Motor neuron (in vitro differentiated cells): Measurements from ENCODE around the gene NTPCR. TPM values are rescaled to one million over a fixed set of nuclear protein-coding genes. Genes with fewer than 3 reads are reported as not detected.

Experiments used
- ATAC-seq, 8 experiments: fragments of 200-7000 bp; cut with Tn5 transposase; replicated peaks in 6 of 8; 2 replicates each; pipeline ENCODE4 v1.8.0; 2021; ENCODE audit warnings: mild to moderate bottlenecking in 8 of 8, moderate library complexity in 8 of 8
- H3K27ac ChIP-seq, 2 donors: fragments of 250-450 bp; sonication (Bioruptor Pico); 2 replicates each; pipeline ENCODE4 v1.9.0; 2021; ENCODE audit warnings: antibody characterized with exemption in 2 of 2, mild to moderate bottlenecking in 2 of 2, moderate library complexity in 1 of 2
- H3K4me1 ChIP-seq, 2 donors: fragments of 250-450 bp; sonication (Bioruptor Pico); replicated peaks in 1 of 2; 2 replicates each; pipeline ENCODE4 v1.6.1; 2021; ENCODE audit warnings: antibody characterized with exemption in 2 of 2, mild to moderate bottlenecking in 2 of 2, moderate library complexity in 1 of 2
- H3K4me3 ChIP-seq, 5 donors: fragments of 250-450 bp; sonication (Bioruptor Pico); 2 replicates each; pipeline ENCODE4 v1.9.0; 2021; ENCODE audit warnings: antibody characterized with exemption in 5 of 5, mild to moderate bottlenecking in 5 of 5, moderate library complexity in 4 of 5
- WGBS, 10 experiments: fragments of 450-650 bp; shearing (Covaris generic); methylation state at CpG; one replicate each; pipeline ENCODE4 v1.0.0; 2022; 5-methylcytosine and 5-hydroxymethylcytosine counted together
- in situ Hi-C, 9 experiments: fragments of 400-800 bp; cut with MboI; loops; one replicate each; pipeline ENCODE4 v1.15.0; 2021; ENCODE audit warnings: low sequenced_read_pairs in 9 of 9, low pct_unique_long_range_greater_than_20kb in 2 of 9; ENCODE audit not compliant: unreplicated experiment in 9 of 9
- total RNA-seq, 8 experiments: library from RNA; unstranded; fragments of 300-600 nt; gene quantifications; 2 replicates each; pipeline versions ENCODE4 v1.2.3 to v1.2.4, GENCODE V29; 2022

NTPCR gene
- total RNA-seq, 8 experiments from 2014 or later: 37.7 to 81.4 (median 50.7) TPM

GRCh38 chr1:232952514-232953499, 2.4 kb downstream of the NTPCR start:
- ATAC-seq: peak in 7 of 8 experiments; percentile 21 to 71 (median 36)
- no peak overlapping the region for H3K27ac ChIP-seq
- H3K4me1 ChIP-seq: peaks cover 27 to 30% of the 10 kb centered on the region in 2 donors
- WGBS, 10 experiments: 0 to 100% (median 88%) methylated on average over 1 to 2 of the region's 2 CpGs; no CpG with 5 or more reads in 1 of the 10 experiments
- in situ Hi-C loops: loop anchor here in 4 of 9 experiments (25.0 kb wide), 1 partner anchor 316 kb away; the partner anchor contains the start of gene SIPA1L2 (in 4 of the 4)
- H3K4me3 ChIP-seq: no peak overlapping the region

- Histone ChIP-seq H3K27ac (no peak overlapping the region), H3K4me3 (no peak overlapping the region), H3K4me1 (peaks cover 24 to 26% of the 10 kb centered on the region in 2 donors)
- 55 to 100% (median 94%) methylated on average over 2 to 4 of the region's 4 CpGs for WGBS, 10 experiments
- in situ Hi-C loops: loop anchor here in 4 of 9 experiments (25.0 kb wide), 1 partner anchor 317 kb away; the partner anchor contains the start of gene SIPA1L2 (in 4 of the 4)
- ATAC-seq: no peak
These were observed 4.4 kb downstream of the NTPCR start for GRCh38 chr1:232954594-232955365.

GRCh38 chr1:232956081-232956480, 5.7 kb downstream of the NTPCR start:
- H3K27ac ChIP-seq: no peak overlapping the region
- peaks cover 22 to 25% of the 10 kb centered on the region in 2 donors for H3K4me1 ChIP-seq
- ATAC-seq: no peak
- 77 to 100% (median 95%) methylated on average over 3 to 6 of the region's 6 CpGs; no CpG with 5 or more reads in 2 of the 10 experiments for WGBS, 10 experiments
- no peak overlapping the region for H3K4me3 ChIP-seq
- in situ Hi-C loops: loop anchor here in 4 of 9 experiments (25.0 kb wide), 1 partner anchor 319 kb away; the partner anchor contains the start of gene SIPA1L2 (in 4 of the 4)

- Histone ChIP-seq H3K4me1 (peaks cover 6 to 8% of the 10 kb centered on the region in 2 donors), H3K4me3 (no peak overlapping the region), H3K27ac (no peak overlapping the region)
- WGBS, 10 experiments: 88 to 100% (median 100%) methylated on average over 1 of the region's 1 CpG; no CpG with 5 or more reads in 3 of the 10 experiments
- no peak for ATAC-seq
- in situ Hi-C loops: loop anchor here in 4 of 9 experiments (25.0 kb wide), 1 partner anchor 321 kb away; the partner anchor contains the start of gene SIPA1L2 (in 4 of the 4)
These were observed 7.7 kb downstream of the NTPCR start for GRCh38 chr1:232958067-232958466.

GRCh38 chr1:232962761-232963745, 12.6 kb downstream of the NTPCR start:
- in situ Hi-C loops: loop anchor here in 4 of 9 experiments (25.0 kb wide), 1 partner anchor 326 kb away; the partner anchor contains the start of gene SIPA1L2 (in 4 of the 4)
- no peaks in the 10 kb centered on the region for H3K4me1 ChIP-seq
- ATAC-seq: peak in 1 of 8 experiments; percentile 26
- WGBS, 10 experiments: 54 to 95% (median 92%) methylated on average over 3 to 10 of the region's 10 CpGs
- no peak overlapping the region for H3K27ac ChIP-seq
- H3K4me3 ChIP-seq: no peak overlapping the region

GRCh38 chr1:232964601-232965000, 14.2 kb downstream of the NTPCR start:
- in situ Hi-C loops: loop anchor here in 4 of 9 experiments (25.0 kb wide), 1 partner anchor 327 kb away; the partner anchor contains the start of gene SIPA1L2 (in 4 of the 4)
- no peak overlapping the region for H3K27ac ChIP-seq

GRCh38 chr1:232965124-232965911, 14.9 kb downstream of the NTPCR start:
- no peak overlapping the region for H3K4me3 ChIP-seq
- 50 to 100% (median 88%) methylated on average over 1 to 9 of the region's 10 CpGs; no CpG with 5 or more reads in 2 of the 10 experiments for WGBS, 10 experiments
- no peaks in the 10 kb centered on the region for H3K4me1 ChIP-seq
- no peak overlapping the region for H3K27ac ChIP-seq
- peak in 1 of 8 experiments; percentile 35 for ATAC-seq
- in situ Hi-C loops: loop anchor here in 4 of 9 experiments (25.0 kb wide), 1 partner anchor 328 kb away; the partner anchor contains the start of gene SIPA1L2 (in 4 of the 4)

More at GRCh38 chr1:232964601-232965000, 14.2 kb downstream of the NTPCR start:
- WGBS, 10 experiments: 93 to 100% (median 97%) methylated on average over 1 to 4 of the region's 4 CpGs; no CpG with 5 or more reads in 1 of the 10 experiments
- H3K4me1 ChIP-seq: no peaks in the 10 kb centered on the region
- no peak overlapping the region for H3K4me3 ChIP-seq
- no peak for ATAC-seq

GRCh38 chr1:232965912-232966217, 15.5 kb downstream of the NTPCR start:
- WGBS, 10 experiments: 0 to 100% (median 94%) methylated on average over 1 to 6 of the region's 6 CpGs; no CpG with 5 or more reads in 3 of the 10 experiments
- Histone ChIP-seq H3K27ac (no peak overlapping the region), H3K4me3 (no peak overlapping the region), H3K4me1 (no peaks in the 10 kb centered on the region)
- ATAC-seq: peak in 1 of 8 experiments; percentile 23
- in situ Hi-C loops: loop anchor here in 4 of 9 experiments (25.0 kb wide), 1 partner anchor 329 kb away; the partner anchor contains the start of gene SIPA1L2 (in 4 of the 4)

- Histone ChIP-seq H3K27ac (no peak overlapping the region), H3K4me3 (no peak overlapping the region), H3K4me1 (no peaks in the 10 kb centered on the region)
- WGBS, 10 experiments: 82 to 100% (median 96%) methylated on average over 1 to 4 of the region's 4 CpGs; no CpG with 5 or more reads in 4 of the 10 experiments
- in situ Hi-C loops: loop anchor here in 4 of 9 experiments (25.0 kb wide), 1 partner anchor 329 kb away; the partner anchor contains the start of gene SIPA1L2 (in 4 of the 4)
- ATAC-seq: peak in 3 of 8 experiments; percentile 35 to 83 (median 39)
These were observed 16.3 kb downstream of the NTPCR start for GRCh38 chr1:232966663-232967062.

- Histone ChIP-seq H3K4me1 (no peaks in the 10 kb centered on the region), H3K4me3 (no peak overlapping the region), H3K27ac (no peak overlapping the region)
- in situ Hi-C loops: loop anchor here in 4 of 9 experiments (25.0 kb wide), 1 partner anchor 331 kb away; the partner anchor contains the start of gene SIPA1L2 (in 4 of the 4)
- 90 to 100% (median 100%) methylated on average over 1 to 5 of the region's 5 CpGs; no CpG with 5 or more reads in 3 of the 10 experiments for WGBS, 10 experiments
- no peak for ATAC-seq
These were observed 18.0 kb downstream of the NTPCR start for GRCh38 chr1:232968391-232968790.
